HEK293 (cell line): ENCODE results near the gene CMIP.

ENCODE experiments used
- CTCF ChIA-PET: fragments of 350-600 bp; formaldehyde crosslinking; extraction: SDS; loops from one replicate; lab custom pipeline; 2021; ENCODE audit warnings: antibody characterized with exemption; lab: Yijun Ruan, JAX
- POLR2A ChIA-PET: fragments of 300-600 bp; formaldehyde crosslinking; extraction: SDS; loops from one replicate; lab custom pipeline; 2020; ENCODE audit warnings: antibody characterized with exemption, inconsistent platforms; lab: Yijun Ruan, JAX
- H3K27ac ChIP-seq: fragments of 200-500 bp; sonication (Bioruptor generic); 2 replicates; pipeline ENCODE4 v1.5.1; 2014; ENCODE audit warnings: low read depth, low read length, control low read depth, inconsistent platforms; ENCODE audit errors: extremely low read depth
- H3K36me3 ChIP-seq, 2 experiments: fragments of 200-500 bp in 1 of 2; sonication (Bioruptor generic) in 1 of 2; 1 replicate in 1 of 2; 2 replicates in 1 of 2; pipeline ENCODE4 v1.5.1; 2014 to 2017; ENCODE audit warnings: inconsistent platforms in 2 of 2, low read length in 2 of 2; ENCODE audit not compliant: control insufficient read depth in 2 of 2, insufficient read depth in 1 of 2
- H3K4me1 ChIP-seq: fragments of 200-500 bp; sonication (Bioruptor generic); 2 replicates; pipeline ENCODE4 v1.5.1; 2014; ENCODE audit warnings: mild to moderate bottlenecking, low read length, inconsistent platforms; ENCODE audit not compliant: control insufficient read depth, insufficient read depth
- H3K4me3 ChIP-seq: 2 replicates; pipeline ENCODE4 v1.5.1; 2011; ENCODE audit warnings: low read depth, mild to moderate bottlenecking, control low read depth, low read length, moderate library complexity
- H3K9me3 ChIP-seq: fragments of 200-500 bp; sonication (Bioruptor generic); 2 replicates; pipeline ENCODE4 v1.5.1; 2014; ENCODE audit warnings: low read depth, low read length, inconsistent platforms; ENCODE audit not compliant: control insufficient read depth, insufficient read depth
- GFI1B ChIP-seq: fragments of 450-650 bp; formaldehyde crosslinking; IDR thresholded peaks from 2 replicates; pipeline ENCODE4 v1.5.1; 2016; ENCODE audit warnings: missing biosample characterization, missing genetic modification characterization
- GLI2 ChIP-seq: fragments of 450-650 bp; formaldehyde crosslinking; IDR thresholded peaks from 2 replicates; pipeline ENCODE4; 2017; ENCODE audit warnings: missing biosample characterization, missing genetic modification characterization, low read depth, borderline replicate concordance
- HOXC10 ChIP-seq: sonication (generic); formaldehyde crosslinking; IDR thresholded peaks from 2 replicates; pipeline ENCODE4 v1.8.1; 2023; ENCODE audit warnings: mild to moderate bottlenecking, missing genetic modification reagents
- KLF9 ChIP-seq: fragments of 450-650 bp; formaldehyde crosslinking; IDR thresholded peaks from 2 replicates; pipeline ENCODE4 v1.5.1; 2016; ENCODE audit warnings: missing biosample characterization, missing genetic modification characterization, low read depth
- MEIS1 ChIP-seq: sonication (generic); formaldehyde crosslinking; IDR thresholded peaks from 2 replicates; pipeline ENCODE4 v1.8.1; 2022; ENCODE audit warnings: missing genetic modification reagents, mild to moderate bottlenecking, borderline replicate concordance
- PBX3 ChIP-seq: sonication (generic); formaldehyde crosslinking; IDR thresholded peaks from 2 replicates; pipeline ENCODE4 v1.8.1; 2022; ENCODE audit warnings: mild to moderate bottlenecking, moderate library complexity, missing genetic modification reagents
- SCRT2 ChIP-seq: fragments of 450-650 bp; formaldehyde crosslinking; IDR thresholded peaks from 2 replicates; pipeline ENCODE4 v1.5.1; 2016; ENCODE audit warnings: missing biosample characterization, missing genetic modification characterization
- YY2 ChIP-seq: fragments of 450-650 bp; formaldehyde crosslinking; IDR thresholded peaks from 2 replicates; pipeline ENCODE4 v1.5.1; 2016; ENCODE audit warnings: missing biosample characterization, missing genetic modification characterization
- ZFP69B ChIP-seq: fragments of 450-650 bp; formaldehyde crosslinking; IDR thresholded peaks from 2 replicates; pipeline ENCODE4 v1.5.1; 2016; ENCODE audit warnings: missing biosample characterization, missing genetic modification characterization
- ZNF10 ChIP-seq: fragments of 450-650 bp; formaldehyde crosslinking; IDR thresholded peaks from 2 replicates; pipeline ENCODE4 v1.5.1; 2017; ENCODE audit warnings: missing biosample characterization, missing genetic modification characterization
- ZNF112 ChIP-seq: fragments of 450-650 bp; formaldehyde crosslinking; IDR thresholded peaks from 2 replicates; pipeline ENCODE4 v1.5.0; 2017; ENCODE audit warnings: missing biosample characterization, missing genetic modification characterization
- ZNF114 ChIP-seq: fragments of 450-650 bp; formaldehyde crosslinking; IDR thresholded peaks from 2 replicates; pipeline ENCODE4 v1.5.0; 2017; ENCODE audit warnings: missing biosample characterization, missing genetic modification characterization
- ZNF132 ChIP-seq: fragments of 450-650 bp; formaldehyde crosslinking; IDR thresholded peaks from 2 replicates; pipeline ENCODE4 v1.5.1; 2017; ENCODE audit warnings: missing biosample characterization, missing genetic modification characterization, borderline replicate concordance
- ZNF174 ChIP-seq: fragments of 450-650 bp; formaldehyde crosslinking; IDR thresholded peaks from 2 replicates; pipeline ENCODE4 v1.5.0; 2017; ENCODE audit warnings: missing biosample characterization, mild to moderate bottlenecking, missing genetic modification characterization
- ZNF335 ChIP-seq: fragments of 450-650 bp; formaldehyde crosslinking; conservative IDR thresholded peaks from 2 replicates; pipeline ENCODE4 v1.5.1; 2016; ENCODE audit warnings: missing biosample characterization, missing genetic modification characterization
- ZNF558 ChIP-seq: fragments of 450-650 bp; formaldehyde crosslinking; IDR thresholded peaks from 2 replicates; pipeline ENCODE4 v1.5.1; 2016; ENCODE audit warnings: missing biosample characterization, missing genetic modification characterization
- ZNF561 ChIP-seq: fragments of 450-650 bp; IDR thresholded peaks from 2 replicates; pipeline ENCODE4 v1.5.1; 2018; ENCODE audit warnings: missing biosample characterization, missing genetic modification characterization, borderline replicate concordance
- ZNF623 ChIP-seq: fragments of 450-650 bp; formaldehyde crosslinking; IDR thresholded peaks from 2 replicates; pipeline ENCODE4 v1.5.1; 2016; ENCODE audit warnings: missing biosample characterization, missing genetic modification characterization
- ZNF624 ChIP-seq: fragments of 450-650 bp; formaldehyde crosslinking; IDR thresholded peaks from 2 replicates; pipeline ENCODE4 v1.5.1; 2017; ENCODE audit warnings: missing biosample characterization, missing genetic modification characterization
- ZNF629 ChIP-seq: fragments of 450-650 bp; formaldehyde crosslinking; IDR thresholded peaks from 2 replicates; pipeline ENCODE4 v1.5.1; 2017; ENCODE audit warnings: missing biosample characterization, missing genetic modification characterization
- ZNF701 ChIP-seq: fragments of 450-650 bp; formaldehyde crosslinking; IDR thresholded peaks from 2 replicates; pipeline ENCODE4 v1.5.1; 2016; ENCODE audit warnings: missing biosample characterization, missing genetic modification characterization
- ZNF777 ChIP-seq: fragments of 450-650 bp; formaldehyde crosslinking; IDR thresholded peaks from 2 replicates; pipeline ENCODE4 v1.5.1; 2017; ENCODE audit warnings: missing biosample characterization, missing genetic modification characterization, borderline replicate concordance
- ZSCAN23 ChIP-seq: fragments of 450-650 bp; formaldehyde crosslinking; IDR thresholded peaks from 2 replicates; pipeline ENCODE4 v1.5.1; 2016; ENCODE audit warnings: missing biosample characterization, missing genetic modification characterization
- ZSCAN30 ChIP-seq: fragments of 450-650 bp; IDR thresholded peaks from 2 replicates; pipeline ENCODE4 v1.5.1; 2018; ENCODE audit warnings: missing biosample characterization, mild to moderate bottlenecking, missing genetic modification characterization, moderate library complexity
- TF ChIP-seq, protein P1 (sequence below): fragments of 450-650 bp; formaldehyde crosslinking; IDR thresholded peaks from 2 replicates; pipeline ENCODE4 v1.5.1; 2016; ENCODE audit warnings: missing biosample characterization, missing genetic modification characterization, borderline replicate concordance
- TF ChIP-seq, protein P2 (sequence below): fragments of 450-650 bp; formaldehyde crosslinking; IDR thresholded peaks from 2 replicates; pipeline ENCODE4 v1.5.1; 2017; ENCODE audit warnings: missing biosample characterization, missing genetic modification characterization
- TF ChIP-seq, protein P3 (sequence below): fragments of 450-650 bp; formaldehyde crosslinking; IDR thresholded peaks from 2 replicates; pipeline ENCODE4 v1.5.1; 2016; ENCODE audit warnings: missing biosample characterization, missing genetic modification characterization

Gene CMIP

DNA sequence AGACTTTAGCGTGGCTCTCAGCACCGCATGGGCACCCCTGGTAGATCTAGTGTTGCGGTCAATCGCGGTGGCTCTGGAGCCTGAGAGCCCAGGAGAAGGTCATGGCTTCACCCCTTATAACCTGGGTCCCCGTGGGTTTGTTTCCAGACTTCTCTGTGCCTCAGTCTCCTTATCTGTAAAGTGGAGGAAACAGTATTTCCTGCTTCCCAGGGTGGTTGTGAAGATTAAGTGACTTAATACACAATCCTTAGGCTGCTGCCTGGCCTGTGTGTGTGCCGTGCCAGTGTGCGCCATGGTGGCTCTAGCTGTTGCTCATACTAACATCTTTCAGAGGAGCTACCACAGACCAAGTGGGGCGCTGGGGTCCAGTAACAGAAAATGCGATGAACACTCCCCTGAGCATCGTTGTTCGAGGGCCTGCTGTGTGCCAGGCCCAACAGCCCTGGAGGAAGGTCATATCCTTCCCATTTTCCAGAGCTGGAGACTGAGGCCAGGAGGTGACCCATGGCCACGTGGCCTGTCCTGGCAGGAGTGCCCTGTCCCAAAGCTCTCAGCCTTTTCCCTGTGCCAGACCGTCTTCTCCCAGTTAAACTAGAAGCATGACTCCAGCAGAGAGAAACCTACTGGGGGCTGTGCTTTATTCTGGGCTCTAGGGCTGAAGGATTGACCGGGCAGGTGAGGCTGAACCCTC lies 70.1 kb downstream of the CMIP start:
- CTCF ChIA-PET, result no interaction called here
- Histone ChIP-seq H3K9me3 (no peaks in the 10 kb centered on the region), H3K4me3 (no peak overlapping the region), H3K36me3 (no peaks in the 10 kb centered on the region), H3K4me1 (no peaks in the 10 kb centered on the region), H3K27ac (no peak overlapping the region)
- TF ChIP-seq, protein P1, sequence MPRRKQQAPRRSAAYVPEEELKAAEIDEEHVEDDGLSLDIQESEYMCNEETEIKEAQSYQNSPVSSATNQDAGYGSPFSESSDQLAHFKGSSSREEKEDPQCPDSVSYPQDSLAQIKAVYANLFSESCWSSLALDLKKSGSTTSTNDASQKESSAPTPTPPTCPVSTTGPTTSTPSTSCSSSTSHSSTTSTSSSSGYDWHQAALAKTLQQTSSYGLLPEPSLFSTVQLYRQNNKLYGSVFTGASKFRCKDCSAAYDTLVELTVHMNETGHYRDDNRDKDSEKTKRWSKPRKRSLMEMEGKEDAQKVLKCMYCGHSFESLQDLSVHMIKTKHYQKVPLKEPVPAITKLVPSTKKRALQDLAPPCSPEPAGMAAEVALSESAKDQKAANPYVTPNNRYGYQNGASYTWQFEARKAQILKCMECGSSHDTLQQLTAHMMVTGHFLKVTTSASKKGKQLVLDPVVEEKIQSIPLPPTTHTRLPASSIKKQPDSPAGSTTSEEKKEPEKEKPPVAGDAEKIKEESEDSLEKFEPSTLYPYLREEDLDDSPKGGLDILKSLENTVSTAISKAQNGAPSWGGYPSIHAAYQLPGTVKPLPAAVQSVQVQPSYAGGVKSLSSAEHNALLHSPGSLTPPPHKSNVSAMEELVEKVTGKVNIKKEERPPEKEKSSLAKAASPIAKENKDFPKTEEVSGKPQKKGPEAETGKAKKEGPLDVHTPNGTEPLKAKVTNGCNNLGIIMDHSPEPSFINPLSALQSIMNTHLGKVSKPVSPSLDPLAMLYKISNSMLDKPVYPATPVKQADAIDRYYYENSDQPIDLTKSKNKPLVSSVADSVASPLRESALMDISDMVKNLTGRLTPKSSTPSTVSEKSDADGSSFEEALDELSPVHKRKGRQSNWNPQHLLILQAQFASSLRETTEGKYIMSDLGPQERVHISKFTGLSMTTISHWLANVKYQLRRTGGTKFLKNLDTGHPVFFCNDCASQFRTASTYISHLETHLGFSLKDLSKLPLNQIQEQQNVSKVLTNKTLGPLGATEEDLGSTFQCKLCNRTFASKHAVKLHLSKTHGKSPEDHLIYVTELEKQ (tag by site-specific recombination), result no peak
- TF ChIP-seq ZNF561 (tag by site-specific recombination) (no peak), ZSCAN23 (no peak), ZSCAN30 (no peak), ZNF558 (no peak), GFI1B (tag by site-specific recombination) (no peak), ZNF777 (tag by site-specific recombination) (no peak), SCRT2 (tag by site-specific recombination) (no peak), ZFP69B (tag by site-specific recombination) (no peak), ZNF174 (tag by site-specific recombination) (no peak), ZNF132 (tag by site-specific recombination) (no peak), GLI2 (tag by site-specific recombination) (no peak), ZNF629 (no peak), MEIS1 (CRISPR knock-in tag) (no peak), ZNF114 (tag by site-specific recombination) (no peak)
- POLR2A ChIA-PET, result no interaction called here

GRCh38 chr16:81515281-81515680 lies 70.7 kb downstream of the CMIP start:
- Histone ChIP-seq H3K9me3 (no peaks in the 10 kb centered on the region), H3K36me3 (no peaks in the 10 kb centered on the region)
- no peak for TF ChIP-seq ZNF112 (tag by site-specific recombination)
- no peak for TF ChIP-seq YY2 (tag by site-specific recombination)
- TF ChIP-seq ZNF624 (tag by site-specific recombination), result no peak
- TF ChIP-seq ZNF10 (tag by site-specific recombination), result no peak
- no peak for TF ChIP-seq ZNF623
- no peak for TF ChIP-seq ZNF174 (tag by site-specific recombination)
- TF ChIP-seq ZNF335, result no peak
- no peak for TF ChIP-seq ZNF701 (tag by site-specific recombination)
- no peak for TF ChIP-seq KLF9 (tag by site-specific recombination)
- no peak for TF ChIP-seq HOXC10 (CRISPR knock-in tag)
- TF ChIP-seq, protein P2, sequence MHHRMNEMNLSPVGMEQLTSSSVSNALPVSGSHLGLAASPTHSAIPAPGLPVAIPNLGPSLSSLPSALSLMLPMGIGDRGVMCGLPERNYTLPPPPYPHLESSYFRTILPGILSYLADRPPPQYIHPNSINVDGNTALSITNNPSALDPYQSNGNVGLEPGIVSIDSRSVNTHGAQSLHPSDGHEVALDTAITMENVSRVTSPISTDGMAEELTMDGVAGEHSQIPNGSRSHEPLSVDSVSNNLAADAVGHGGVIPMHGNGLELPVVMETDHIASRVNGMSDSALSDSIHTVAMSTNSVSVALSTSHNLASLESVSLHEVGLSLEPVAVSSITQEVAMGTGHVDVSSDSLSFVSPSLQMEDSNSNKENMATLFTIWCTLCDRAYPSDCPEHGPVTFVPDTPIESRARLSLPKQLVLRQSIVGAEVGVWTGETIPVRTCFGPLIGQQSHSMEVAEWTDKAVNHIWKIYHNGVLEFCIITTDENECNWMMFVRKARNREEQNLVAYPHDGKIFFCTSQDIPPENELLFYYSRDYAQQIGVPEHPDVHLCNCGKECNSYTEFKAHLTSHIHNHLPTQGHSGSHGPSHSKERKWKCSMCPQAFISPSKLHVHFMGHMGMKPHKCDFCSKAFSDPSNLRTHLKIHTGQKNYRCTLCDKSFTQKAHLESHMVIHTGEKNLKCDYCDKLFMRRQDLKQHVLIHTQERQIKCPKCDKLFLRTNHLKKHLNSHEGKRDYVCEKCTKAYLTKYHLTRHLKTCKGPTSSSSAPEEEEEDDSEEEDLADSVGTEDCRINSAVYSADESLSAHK (tag by site-specific recombination), result no peak
- TF ChIP-seq, protein P3, sequence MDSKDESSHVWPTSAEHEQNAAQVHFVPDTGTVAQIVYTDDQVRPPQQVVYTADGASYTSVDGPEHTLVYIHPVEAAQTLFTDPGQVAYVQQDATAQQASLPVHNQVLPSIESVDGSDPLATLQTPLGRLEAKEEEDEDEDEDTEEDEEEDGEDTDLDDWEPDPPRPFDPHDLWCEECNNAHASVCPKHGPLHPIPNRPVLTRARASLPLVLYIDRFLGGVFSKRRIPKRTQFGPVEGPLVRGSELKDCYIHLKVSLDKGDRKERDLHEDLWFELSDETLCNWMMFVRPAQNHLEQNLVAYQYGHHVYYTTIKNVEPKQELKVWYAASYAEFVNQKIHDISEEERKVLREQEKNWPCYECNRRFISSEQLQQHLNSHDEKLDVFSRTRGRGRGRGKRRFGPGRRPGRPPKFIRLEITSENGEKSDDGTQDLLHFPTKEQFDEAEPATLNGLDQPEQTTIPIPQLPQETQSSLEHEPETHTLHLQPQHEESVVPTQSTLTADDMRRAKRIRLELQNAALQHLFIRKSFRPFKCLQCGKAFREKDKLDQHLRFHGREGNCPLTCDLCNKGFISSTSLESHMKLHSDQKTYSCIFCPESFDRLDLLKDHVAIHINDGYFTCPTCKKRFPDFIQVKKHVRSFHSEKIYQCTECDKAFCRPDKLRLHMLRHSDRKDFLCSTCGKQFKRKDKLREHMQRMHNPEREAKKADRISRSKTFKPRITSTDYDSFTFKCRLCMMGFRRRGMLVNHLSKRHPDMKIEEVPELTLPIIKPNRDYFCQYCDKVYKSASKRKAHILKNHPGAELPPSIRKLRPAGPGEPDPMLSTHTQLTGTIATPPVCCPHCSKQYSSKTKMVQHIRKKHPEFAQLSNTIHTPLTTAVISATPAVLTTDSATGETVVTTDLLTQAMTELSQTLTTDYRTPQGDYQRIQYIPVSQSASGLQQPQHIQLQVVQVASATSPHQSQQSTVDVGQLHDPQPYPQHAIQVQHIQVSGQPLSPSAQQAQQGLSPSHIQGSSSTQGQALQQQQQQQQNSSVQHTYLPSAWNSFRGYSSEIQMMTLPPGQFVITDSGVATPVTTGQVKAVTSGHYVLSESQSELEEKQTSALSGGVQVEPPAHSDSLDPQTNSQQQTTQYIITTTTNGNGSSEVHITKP, result no peak
- TF ChIP-seq PBX3 (CRISPR knock-in tag), result no peak
- TF ChIP-seq, all 188 proteins: peak for 0
- POLR2A ChIA-PET, result no interaction called here
- Histone ChIP-seq H3K27ac (no peak overlapping the region), H3K4me1 (no peaks in the 10 kb centered on the region), H3K4me3 (no peak overlapping the region)
- CTCF ChIA-PET, result no interaction called here
